ENCODE results near the gene CTNNBIP1.

The CTNNBIP1 gene

GRCh38 chr1:9852004-9852403, 58.1 kb downstream of the CTNNBIP1 start:
- no peak for DNase-seq

GRCh38 chr1:9850442-9851162, 59.5 kb downstream of the CTNNBIP1 start:
- no peak for DNase-seq

- DNase-seq, result no peak
Observed at GRCh38 chr1:9849691-9850441, 60.2 kb downstream of the CTNNBIP1 start.

GRCh38 chr1:9848022-9848421, 62.0 kb downstream of the CTNNBIP1 start:
- no peak for DNase-seq

- no peak for DNase-seq
Observed at GRCh38 chr1:9847269-9847668, 62.8 kb downstream of the CTNNBIP1 start.

- DNase-seq, result no peak
Observed at GRCh38 chr1:9846611-9847171, 63.4 kb downstream of the CTNNBIP1 start.

- no peak for DNase-seq
Observed at GRCh38 chr1:9845914-9846313, 64.2 kb downstream of the CTNNBIP1 start.

- DNase-seq, result no peak
Observed at GRCh38 chr1:9844756-9845155, 65.3 kb downstream of the CTNNBIP1 start.

GRCh38 chr1:9844106-9844505, 66.0 kb downstream of the CTNNBIP1 start:
- DNase-seq, result no peak

- DNase-seq, result no peak
Observed at GRCh38 chr1:9843576-9843945, 66.5 kb downstream of the CTNNBIP1 start.

- no peak for DNase-seq
Observed at GRCh38 chr1:9842781-9843575, 67.1 kb downstream of the CTNNBIP1 start.

- DNase-seq, result no peak
Observed at GRCh38 chr1:9842073-9842711, 67.9 kb downstream of the CTNNBIP1 start.

GRCh38 chr1:9841460-9841859, 68.6 kb downstream of the CTNNBIP1 start:
- no peak for DNase-seq

- no peak for DNase-seq
Observed at GRCh38 chr1:9840176-9840575, 69.9 kb downstream of the CTNNBIP1 start.

GRCh38 chr1:9838946-9839345, 71.1 kb downstream of the CTNNBIP1 start:
- DNase-seq, result no peak

- DNase-seq, result no peak
Observed at GRCh38 chr1:9836632-9836960, 73.5 kb downstream of the CTNNBIP1 start.

GRCh38 chr1:9835758-9836631, 74.1 kb downstream of the CTNNBIP1 start:
- no peak for DNase-seq

GRCh38 chr1:9835404-9835757, 74.7 kb downstream of the CTNNBIP1 start:
- DNase-seq, result no peak

GRCh38 chr1:9833632-9834031, 76.4 kb downstream of the CTNNBIP1 start:
- DNase-seq, result no peak

GRCh38 chr1:9827558-9828185, 82.4 kb downstream of the CTNNBIP1 start:
- no peak for DNase-seq

- DNase-seq, result no peak
Observed at GRCh38 chr1:9826616-9827015, 83.5 kb downstream of the CTNNBIP1 start.

GRCh38 chr1:9826087-9826486, 84.0 kb downstream of the CTNNBIP1 start:
- no peak for DNase-seq

All from amniotic stem cell (primary cell).